MM.1S (cell line): ENCODE results near the gene CD96.

ENCODE experiments used
- DNase-seq: peaks from one replicate; pipeline ENCODE4 v3.0.0-alpha.2; 2015
- H2AFZ ChIP-seq: fragments of 300-600 bp; sonication (generic); 2 replicates; pipeline ENCODE4 v1.6.0; 2016; ENCODE audit warnings: antibody characterized with exemption, low read length
- H3F3A ChIP-seq: fragments of 300-600 bp; sonication (generic); 2 replicates; pipeline ENCODE4 v1.6.1; 2016; ENCODE audit warnings: mild to moderate bottlenecking, antibody characterized with exemption, low read length, moderate library complexity, mixed read lengths; ENCODE audit not compliant: insufficient read depth
- H3K27ac ChIP-seq: fragments of 300-600 bp; sonication (generic); 2 replicates; pipeline ENCODE4 v1.5.1; 2016; ENCODE audit warnings: mild to moderate bottlenecking, low read length
- H3K27me3 ChIP-seq: fragments of 300-600 bp; sonication (generic); replicated peaks from 2 replicates; pipeline ENCODE4 v1.6.0; 2016; ENCODE audit warnings: low read length; ENCODE audit not compliant: insufficient read depth
- H3K36me3 ChIP-seq: fragments of 300-600 bp; sonication (generic); replicated peaks from 2 replicates; pipeline ENCODE4 v1.6.1; 2016; ENCODE audit warnings: mild to moderate bottlenecking, low read length, mixed read lengths; ENCODE audit not compliant: insufficient read depth
- H3K4me1 ChIP-seq: fragments of 300-600 bp; sonication (generic); 2 replicates; pipeline ENCODE4 v1.6.1; 2016; ENCODE audit warnings: low read length, mixed read lengths
- H3K4me2 ChIP-seq: fragments of 300-600 bp; sonication (generic); 2 replicates; pipeline ENCODE4 v1.6.0; 2016; ENCODE audit warnings: low read depth, low read length
- H3K4me3 ChIP-seq: fragments of 300-600 bp; sonication (generic); 2 replicates; pipeline ENCODE4 v1.5.1; 2016; ENCODE audit warnings: low read length, mixed read lengths
- H3K79me2 ChIP-seq: fragments of 300-600 bp; sonication (generic); 2 replicates; pipeline ENCODE4 v1.6.1; 2016; ENCODE audit warnings: mixed run types, low read length, mixed read lengths
- H3K9ac ChIP-seq: fragments of 300-600 bp; sonication (generic); 2 replicates; pipeline ENCODE4 v1.6.1; 2016; ENCODE audit warnings: low read length, mixed read lengths
- H3K9me2 ChIP-seq: fragments of 300-600 bp; sonication (generic); replicated peaks from 2 replicates; pipeline ENCODE4 v1.6.1; 2016; ENCODE audit warnings: mild to moderate bottlenecking, low read length, mixed read lengths; ENCODE audit not compliant: insufficient read depth
- H3K9me3 ChIP-seq: fragments of 300-600 bp; sonication (generic); replicated peaks from 2 replicates; pipeline ENCODE4 v1.6.1; 2016; ENCODE audit warnings: mild to moderate bottlenecking, low read length, mixed read lengths; ENCODE audit not compliant: insufficient read depth
- H4K20me1 ChIP-seq: fragments of 300-600 bp; sonication (generic); 2 replicates; pipeline ENCODE4 v1.6.1; 2016; ENCODE audit warnings: mild to moderate bottlenecking, low read length, moderate library complexity, mixed read lengths; ENCODE audit not compliant: insufficient read depth
- CTCF ChIP-seq: fragments of 300-600 bp; sonication (generic); IDR thresholded peaks from 2 replicates; pipeline ENCODE4 v1.5.1; 2016; ENCODE audit warnings: antibody characterized with exemption, low read length, mixed read lengths
- EZH2 ChIP-seq: fragments of 300-600 bp; sonication (generic); optimal IDR thresholded peaks from 2 replicates; pipeline ENCODE3; 2017; ENCODE audit warnings: low read depth, mild to moderate bottlenecking, antibody characterized with exemption, low read length, mixed read lengths
- EZH2phosphoT487 ChIP-seq: fragments of 300-600 bp; sonication (generic); IDR thresholded peaks from 2 replicates; pipeline ENCODE4 v1.6.1; 2018; ENCODE audit warnings: antibody characterized with exemption, low read length

Gene CD96

GRCh38 chr3:111662012-111662411 lies 120.0 kb downstream of the CD96 start:
- TF ChIP-seq CTCF (no peak), EZH2phosphoT487 (no peak), EZH2 (no peak)
- Histone ChIP-seq H3K9ac (no peak overlapping the region), H3K79me2 (no peaks in the 10 kb centered on the region), H3K4me1 (no peaks in the 10 kb centered on the region), H3K9me3 (no peaks in the 10 kb centered on the region), H3K4me2 (no peak overlapping the region), H3K9me2 (no peaks in the 10 kb centered on the region), H3K27me3 (no peaks in the 10 kb centered on the region), H3K27ac (no peak overlapping the region), H3K4me3 (no peak overlapping the region), H3F3A (no peaks in the 10 kb centered on the region), H3K36me3 (no peaks in the 10 kb centered on the region), H4K20me1 (no peaks in the 10 kb centered on the region), H2AFZ (no peak overlapping the region)
- no peak for DNase-seq

DNA sequence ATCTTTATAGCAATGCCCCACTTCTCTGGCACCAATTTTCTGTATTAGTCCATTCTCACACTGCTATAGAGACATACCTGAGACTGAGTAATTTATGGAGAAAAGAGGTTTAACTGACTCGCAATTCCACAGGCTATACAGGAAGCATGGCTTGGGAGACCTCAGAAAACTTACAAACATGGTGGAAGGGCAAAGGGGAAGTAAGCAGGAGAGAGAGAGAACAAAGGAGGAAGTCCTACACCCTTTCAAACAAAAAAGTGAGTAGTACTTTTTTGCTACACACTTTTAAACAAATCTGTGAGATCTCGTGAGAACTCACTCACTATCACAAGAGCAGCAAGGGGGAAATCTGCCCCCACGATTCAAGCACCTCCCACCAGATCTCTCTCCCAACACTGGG lies 120.9 kb downstream of the CD96 start:
- no peaks in the 10 kb centered on the region for H4K20me1 ChIP-seq
- no peak overlapping the region for H3K9ac ChIP-seq
- TF ChIP-seq EZH2 (no peak), CTCF (no peak), EZH2phosphoT487 (no peak)
- DNase-seq: no peak
- 0 out of 2 replicates have a peak, but pooled peaks cover 4% of the 10 kb centered on the region for H3F3A ChIP-seq
- H2AFZ ChIP-seq: no peak overlapping the region
- no peaks in the 10 kb centered on the region for H3K79me2 ChIP-seq
- H3K4me3 ChIP-seq: no peak overlapping the region
- H3K9me2 ChIP-seq: no peaks in the 10 kb centered on the region
- H3K27ac ChIP-seq: no peak overlapping the region
- H3K27me3 ChIP-seq: no peaks in the 10 kb centered on the region
- H3K4me1 ChIP-seq: peaks cover 5% of the 10 kb centered on the region
- H3K9me3 ChIP-seq: no peaks in the 10 kb centered on the region
- no peak overlapping the region for H3K4me2 ChIP-seq
- no peaks in the 10 kb centered on the region for H3K36me3 ChIP-seq

- no peak overlapping the region for H3K9ac ChIP-seq
- TF ChIP-seq EZH2 (no peak), EZH2phosphoT487 (no peak), CTCF (no peak)
- H4K20me1 ChIP-seq: no peaks in the 10 kb centered on the region
- H3K4me1 ChIP-seq: peaks cover 13% of the 10 kb centered on the region
- H3K79me2 ChIP-seq: no peaks in the 10 kb centered on the region
- no peaks in the 10 kb centered on the region for H3K9me3 ChIP-seq
- H3K36me3 ChIP-seq: no peaks in the 10 kb centered on the region
- 0 out of 2 replicates have a peak, but pooled peaks cover 4% of the 10 kb centered on the region for H3F3A ChIP-seq
- no peak for DNase-seq
- no peaks in the 10 kb centered on the region for H3K9me2 ChIP-seq
- no peak overlapping the region for H3K4me3 ChIP-seq
- no peak overlapping the region for H3K27ac ChIP-seq
- no peak overlapping the region for H3K4me2 ChIP-seq
- no peak overlapping the region for H2AFZ ChIP-seq
- no peaks in the 10 kb centered on the region for H3K27me3 ChIP-seq
Observed at GRCh38 chr3:111666041-111666735, 124.2 kb downstream of the CD96 start.
